Measurements from ENCODE around the gene LRRC47.

DNA sequence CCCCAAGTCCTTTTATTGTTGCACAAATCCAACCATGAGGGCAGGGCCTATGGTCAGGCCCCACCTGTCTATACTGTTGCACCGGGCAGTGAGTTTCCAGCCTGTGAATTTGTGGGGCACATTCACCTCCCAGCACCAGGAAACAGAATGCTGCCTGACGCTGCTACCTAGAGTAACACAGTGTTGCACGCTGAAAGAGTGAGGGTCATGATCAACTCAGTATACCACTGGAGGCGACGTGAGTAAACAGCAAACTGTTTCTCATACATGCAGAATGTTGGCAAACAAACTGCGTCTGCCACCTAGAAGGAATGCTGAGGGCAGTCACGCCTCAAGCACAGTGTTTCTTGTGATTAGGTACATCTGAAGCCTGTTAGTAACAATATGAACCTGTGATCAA lies 13.4 kb upstream of the LRRC47 start:
- TF ChIP-seq, protein P1, sequence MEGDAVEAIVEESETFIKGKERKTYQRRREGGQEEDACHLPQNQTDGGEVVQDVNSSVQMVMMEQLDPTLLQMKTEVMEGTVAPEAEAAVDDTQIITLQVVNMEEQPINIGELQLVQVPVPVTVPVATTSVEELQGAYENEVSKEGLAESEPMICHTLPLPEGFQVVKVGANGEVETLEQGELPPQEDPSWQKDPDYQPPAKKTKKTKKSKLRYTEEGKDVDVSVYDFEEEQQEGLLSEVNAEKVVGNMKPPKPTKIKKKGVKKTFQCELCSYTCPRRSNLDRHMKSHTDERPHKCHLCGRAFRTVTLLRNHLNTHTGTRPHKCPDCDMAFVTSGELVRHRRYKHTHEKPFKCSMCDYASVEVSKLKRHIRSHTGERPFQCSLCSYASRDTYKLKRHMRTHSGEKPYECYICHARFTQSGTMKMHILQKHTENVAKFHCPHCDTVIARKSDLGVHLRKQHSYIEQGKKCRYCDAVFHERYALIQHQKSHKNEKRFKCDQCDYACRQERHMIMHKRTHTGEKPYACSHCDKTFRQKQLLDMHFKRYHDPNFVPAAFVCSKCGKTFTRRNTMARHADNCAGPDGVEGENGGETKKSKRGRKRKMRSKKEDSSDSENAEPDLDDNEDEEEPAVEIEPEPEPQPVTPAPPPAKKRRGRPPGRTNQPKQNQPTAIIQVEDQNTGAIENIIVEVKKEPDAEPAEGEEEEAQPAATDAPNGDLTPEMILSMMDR (IDR thresholded peaks at IDR 0.05; ENCODE audit: low read depth, low read length) = no peak
- TF ChIP-seq EZH2phosphoT487 (IDR thresholded peaks at IDR 0.05; ENCODE audit: low read depth) = no peak

All from OCI-LY3 (cell line).